ENCODE data around the gene PNKD.
A peak's percentile ranks its signal among the peaks of the same experiment; 100 is the strongest.

Gene PNKD

DNA sequence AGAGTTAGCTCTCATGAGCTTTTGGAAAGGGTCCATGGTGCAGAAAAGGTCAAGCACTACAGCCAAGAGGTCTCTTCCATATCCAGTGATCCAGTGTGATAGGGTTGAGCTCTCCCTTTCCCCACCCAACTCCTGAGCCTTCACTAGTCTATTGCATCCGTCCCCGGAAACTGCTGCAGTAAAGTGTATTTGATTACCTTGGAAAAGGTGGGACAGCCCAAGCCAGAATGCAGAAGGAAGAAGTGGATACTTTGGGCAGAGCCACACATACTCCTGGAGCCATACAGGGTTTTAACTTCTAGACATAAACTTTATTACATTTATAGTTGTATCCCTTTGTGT lies 3.6 kb downstream of the PNKD start:
- no peak for DNase-seq (ENCODE audit: low read depth)
- H3K4me3 ChIP-seq (ENCODE audit: control insufficient read depth, low read depth, low read length): no peak overlapping the region

DNA sequence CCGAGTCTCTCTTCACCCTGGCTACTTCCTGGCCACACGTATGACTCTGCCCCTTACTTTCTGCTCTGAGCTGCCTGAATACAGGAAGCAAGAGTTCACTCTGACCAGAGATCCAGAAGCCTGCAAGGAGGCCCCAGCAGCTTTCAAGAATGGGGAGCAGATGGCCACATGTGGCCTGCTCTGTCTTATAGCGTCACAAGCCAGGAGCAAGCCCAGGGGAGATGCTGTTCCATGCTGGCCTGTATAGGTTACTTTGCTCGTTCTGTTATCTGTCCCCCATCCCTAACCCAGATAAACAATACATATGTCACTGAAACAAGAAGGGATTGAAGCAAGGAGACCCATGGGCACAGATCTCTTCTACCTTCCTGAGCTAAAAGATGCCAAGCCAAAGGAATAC lies 4.3 kb downstream of the PNKD start:
- H3K4me3 ChIP-seq (ENCODE audit: control insufficient read depth, low read depth, low read length): no peak overlapping the region
- TF ChIP-seq, protein P1, sequence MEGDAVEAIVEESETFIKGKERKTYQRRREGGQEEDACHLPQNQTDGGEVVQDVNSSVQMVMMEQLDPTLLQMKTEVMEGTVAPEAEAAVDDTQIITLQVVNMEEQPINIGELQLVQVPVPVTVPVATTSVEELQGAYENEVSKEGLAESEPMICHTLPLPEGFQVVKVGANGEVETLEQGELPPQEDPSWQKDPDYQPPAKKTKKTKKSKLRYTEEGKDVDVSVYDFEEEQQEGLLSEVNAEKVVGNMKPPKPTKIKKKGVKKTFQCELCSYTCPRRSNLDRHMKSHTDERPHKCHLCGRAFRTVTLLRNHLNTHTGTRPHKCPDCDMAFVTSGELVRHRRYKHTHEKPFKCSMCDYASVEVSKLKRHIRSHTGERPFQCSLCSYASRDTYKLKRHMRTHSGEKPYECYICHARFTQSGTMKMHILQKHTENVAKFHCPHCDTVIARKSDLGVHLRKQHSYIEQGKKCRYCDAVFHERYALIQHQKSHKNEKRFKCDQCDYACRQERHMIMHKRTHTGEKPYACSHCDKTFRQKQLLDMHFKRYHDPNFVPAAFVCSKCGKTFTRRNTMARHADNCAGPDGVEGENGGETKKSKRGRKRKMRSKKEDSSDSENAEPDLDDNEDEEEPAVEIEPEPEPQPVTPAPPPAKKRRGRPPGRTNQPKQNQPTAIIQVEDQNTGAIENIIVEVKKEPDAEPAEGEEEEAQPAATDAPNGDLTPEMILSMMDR (IDR thresholded peaks at IDR 0.05; ENCODE audit: control insufficient read depth, insufficient read depth, low read depth, low read length, missing control alignments): no peak
- no peak for DNase-seq (ENCODE audit: low read depth)

More for the DNA sequence above, 3.6 kb downstream of the PNKD start:
- TF ChIP-seq, protein P1 (IDR thresholded peaks at IDR 0.05; ENCODE audit: control insufficient read depth, insufficient read depth, low read depth, low read length, missing control alignments): no peak

DNA sequence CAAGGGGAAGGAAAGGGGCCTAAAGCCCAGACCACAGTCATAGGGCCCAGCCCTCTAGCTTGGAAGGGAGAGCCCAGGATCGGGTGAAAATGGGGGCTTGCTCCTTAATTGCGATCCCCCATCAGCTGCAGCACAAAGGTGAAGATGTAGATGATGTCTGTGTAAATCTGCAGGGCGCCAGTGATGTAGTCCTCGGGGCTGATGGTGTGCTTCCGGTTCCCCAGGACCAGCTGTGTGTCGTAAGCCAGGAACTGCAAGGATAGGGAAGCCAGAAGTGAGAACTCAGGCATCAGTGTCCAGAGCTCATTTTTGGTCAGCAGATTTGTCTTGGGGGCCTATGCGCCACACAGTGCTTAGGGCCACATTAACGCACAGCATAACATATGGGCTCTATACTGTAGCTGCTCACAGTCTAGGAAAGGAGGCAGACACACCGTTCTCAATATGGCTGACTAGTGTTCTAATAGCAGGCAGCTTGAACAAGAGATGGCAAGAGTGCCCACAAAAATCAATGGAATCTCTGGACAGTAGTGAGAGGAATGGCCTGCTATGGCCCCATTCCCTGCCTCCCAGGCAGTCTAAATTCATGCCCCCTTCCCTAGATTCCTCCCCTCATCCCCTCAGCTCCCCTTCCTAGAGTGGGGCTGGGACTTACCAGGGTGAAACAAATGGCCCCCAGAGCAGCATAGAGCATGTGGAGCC lies 5.2 kb downstream of the PNKD start:
- TF ChIP-seq, protein P1 (IDR thresholded peaks at IDR 0.05; ENCODE audit: control insufficient read depth, insufficient read depth, low read depth, low read length, missing control alignments): no peak
- DNase-seq (ENCODE audit: low read depth): no peak

DNA sequence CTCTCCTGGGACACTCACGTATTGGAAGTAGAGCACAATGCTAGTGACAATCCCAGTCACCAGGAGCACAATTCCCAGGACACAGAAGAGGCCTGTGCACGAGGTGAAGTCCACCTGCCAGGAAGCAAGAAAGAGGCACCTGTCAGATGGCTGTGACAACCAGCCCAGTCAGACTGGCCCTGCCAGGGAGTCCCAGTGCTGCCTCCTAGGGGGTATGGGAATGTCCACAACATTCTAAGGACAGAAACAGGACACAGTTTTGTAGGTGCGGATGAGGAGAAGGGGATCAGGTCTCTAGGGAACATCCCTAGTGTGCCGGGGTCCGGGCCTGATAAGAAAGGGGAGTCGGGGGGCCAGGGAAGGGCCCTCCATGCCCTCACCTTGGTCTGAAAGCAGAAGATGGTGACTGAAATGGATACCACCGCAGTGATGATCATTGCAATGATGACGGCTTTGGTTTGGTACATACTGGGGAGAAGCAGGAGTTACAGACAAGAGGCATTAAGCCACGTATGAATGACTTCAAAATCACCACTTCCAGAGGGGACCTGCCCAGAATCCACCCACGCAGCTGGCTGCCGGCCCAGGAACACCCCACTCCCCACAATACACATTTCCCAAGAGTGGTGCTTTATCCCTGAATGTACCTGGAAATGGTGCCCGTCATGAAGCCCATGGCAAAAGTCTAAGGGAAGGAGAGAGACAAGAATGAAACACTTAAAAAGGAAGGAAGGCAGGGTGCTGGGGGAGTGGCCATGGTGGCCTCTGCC lies 6.9 kb downstream of the PNKD start:
- TF ChIP-seq, protein P1 (IDR thresholded peaks at IDR 0.05; ENCODE audit: control insufficient read depth, insufficient read depth, low read depth, low read length, missing control alignments): peak; percentile 12
- no peak overlapping the region for H3K4me3 ChIP-seq (ENCODE audit: control insufficient read depth, low read depth, low read length)
- DNase-seq (ENCODE audit: low read depth): no peak

More for the DNA sequence above, 5.2 kb downstream of the PNKD start:
- H3K4me3 ChIP-seq (ENCODE audit: control insufficient read depth, low read depth, low read length): no peak overlapping the region

DNA sequence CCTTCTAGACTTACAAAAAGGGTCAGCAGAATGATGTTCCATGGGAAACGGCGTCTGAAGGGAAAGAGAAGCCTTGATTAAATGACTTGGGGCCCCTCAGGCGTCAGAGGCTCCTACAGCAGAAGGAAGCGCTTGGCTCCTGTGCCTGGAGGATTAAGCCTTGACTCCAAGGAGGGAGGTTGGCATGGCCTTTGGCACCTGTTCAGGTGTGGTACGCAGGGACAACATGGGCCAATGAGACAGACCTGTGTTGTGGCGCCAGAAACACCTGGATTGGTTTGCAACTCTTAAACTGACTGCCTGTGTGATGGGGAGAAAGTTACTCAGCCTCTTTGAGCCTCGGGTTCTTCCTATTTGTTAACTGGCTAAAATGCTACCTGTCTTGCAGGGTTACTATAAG lies 7.6 kb downstream of the PNKD start:
- no peak for DNase-seq (ENCODE audit: low read depth)
- TF ChIP-seq, protein P1 (IDR thresholded peaks at IDR 0.05; ENCODE audit: control insufficient read depth, insufficient read depth, low read depth, low read length, missing control alignments): no peak
- no peak overlapping the region for H3K4me3 ChIP-seq (ENCODE audit: control insufficient read depth, low read depth, low read length)

DNA sequence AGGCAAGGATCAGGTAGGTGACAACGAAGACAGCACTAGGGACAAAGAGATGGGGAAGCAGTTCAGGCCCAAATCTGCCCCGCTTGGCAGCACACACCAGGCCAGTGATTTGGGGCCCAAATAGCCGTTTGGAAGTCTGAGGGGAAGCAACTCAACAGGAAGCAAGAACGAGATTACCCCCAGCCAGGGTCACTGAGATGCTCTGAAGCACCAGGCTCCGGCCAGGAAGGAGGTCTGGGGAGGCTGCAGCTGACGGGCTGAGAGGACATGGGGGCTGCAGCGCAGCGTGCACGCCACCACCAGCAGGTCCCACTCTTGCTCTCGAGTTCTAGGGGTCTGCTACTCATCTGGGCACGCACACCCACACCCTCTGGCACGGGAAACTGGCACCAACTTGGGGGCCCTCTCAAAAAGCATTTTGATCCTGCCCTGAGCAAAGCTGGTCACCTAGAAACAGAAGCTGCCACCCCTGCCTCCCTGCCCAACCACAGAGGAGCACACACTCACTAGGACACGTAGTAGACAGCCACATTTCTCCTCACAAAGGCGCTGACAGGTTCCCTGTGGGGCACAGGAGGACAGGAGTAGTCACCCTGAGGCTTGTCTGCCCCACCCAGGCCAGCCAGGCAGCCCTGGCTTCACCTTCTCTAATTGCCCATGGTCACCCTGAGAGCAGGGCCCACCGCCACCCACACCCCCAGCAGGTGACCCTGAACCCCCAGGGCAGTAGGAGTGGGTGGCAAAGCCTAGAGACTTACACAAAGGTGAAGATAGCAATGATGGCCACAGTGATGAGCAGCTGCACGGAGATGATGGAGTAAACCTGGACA lies 8.4 kb downstream of the PNKD start:
- DNase-seq (ENCODE audit: low read depth): no peak
- H3K4me3 ChIP-seq (ENCODE audit: control insufficient read depth, low read depth, low read length): no peak overlapping the region
- TF ChIP-seq, protein P1 (IDR thresholded peaks at IDR 0.05; ENCODE audit: control insufficient read depth, insufficient read depth, low read depth, low read length, missing control alignments): no peak
